Trophoblast cell (in vitro differentiated cells and primary cell): ENCODE measurements around the gene CACNB3.
A peak's percentile ranks its signal among the peaks of the same experiment; 100 is the strongest.

ENCODE experiments used
- DNase-seq, 2 donors: peaks; one replicate each; pipeline ENCODE4 v3.0.0-alpha.2; 2016
- H2AFZ ChIP-seq: 2 replicates; pipeline ENCODE4 v1.6.1; 2013; ENCODE audit warnings: low read length, moderate library complexity, mild to moderate bottlenecking; ENCODE audit not compliant: insufficient read depth, poor library complexity
- H2AK5ac ChIP-seq: 2 replicates; pipeline ENCODE4 v1.6.1; 2013; ENCODE audit warnings: mild to moderate bottlenecking, low read length
- H2BK120ac ChIP-seq: 2 replicates; pipeline ENCODE4 v1.6.1; 2013; ENCODE audit warnings: low read length, mild to moderate bottlenecking, moderate library complexity; ENCODE audit not compliant: insufficient read depth, poor library complexity
- H2BK12ac ChIP-seq: 2 replicates; pipeline ENCODE4 v1.6.1; 2013; ENCODE audit warnings: mild to moderate bottlenecking, low read length, moderate library complexity
- H2BK5ac ChIP-seq: 2 replicates; pipeline ENCODE4 v1.6.1; 2013; ENCODE audit warnings: low read length, low read depth, moderate library complexity, mild to moderate bottlenecking; ENCODE audit not compliant: poor library complexity
- H3K14ac ChIP-seq: 2 replicates; pipeline ENCODE4 v1.6.1; 2013; ENCODE audit warnings: mild to moderate bottlenecking, low read length
- H3K18ac ChIP-seq: 2 replicates; pipeline ENCODE4 v1.6.1; 2013; ENCODE audit warnings: mild to moderate bottlenecking, low read length
- H3K23ac ChIP-seq: 2 replicates; pipeline ENCODE4 v1.6.1; 2013; ENCODE audit warnings: low read length
- H3K27ac ChIP-seq: 2 replicates; pipeline ENCODE4 v1.5.1; 2013; ENCODE audit warnings: low read depth, mild to moderate bottlenecking, inconsistent platforms, low read length, moderate library complexity
- H3K27me3 ChIP-seq: 2 replicates; pipeline ENCODE4 v1.6.1; 2013; ENCODE audit warnings: inconsistent platforms, mild to moderate bottlenecking, low read length, moderate library complexity; ENCODE audit not compliant: insufficient read depth
- H3K36me3 ChIP-seq, 2 experiments: 1 replicate in 1 of 2; 2 replicates in 1 of 2; pipeline ENCODE4 v1.6.1; 2013; ENCODE audit warnings: low read length in 2 of 2, mild to moderate bottlenecking in 2 of 2, moderate library complexity in 1 of 2; ENCODE audit not compliant: insufficient read depth in 2 of 2, control insufficient read depth in 1 of 2
- H3K4ac ChIP-seq: 2 replicates; pipeline ENCODE4 v1.6.1; 2013; ENCODE audit warnings: low read depth, mild to moderate bottlenecking, low read length, moderate library complexity
- H3K4me1 ChIP-seq, 2 experiments: 1 replicate in 1 of 2; 2 replicates in 1 of 2; pipeline ENCODE4 v1.6.1; 2013; ENCODE audit warnings: low read length in 2 of 2, mild to moderate bottlenecking in 2 of 2, moderate library complexity in 1 of 2; ENCODE audit not compliant: insufficient read depth in 2 of 2, control insufficient read depth in 1 of 2
- H3K4me2 ChIP-seq: 2 replicates; pipeline ENCODE4 v1.6.1; 2013; ENCODE audit warnings: inconsistent platforms, mild to moderate bottlenecking, low read length, moderate library complexity
- H3K4me3 ChIP-seq: 2 replicates; pipeline ENCODE4 v1.5.1; 2013; ENCODE audit warnings: mild to moderate bottlenecking, low read depth, low read length, inconsistent platforms
- H3K79me1 ChIP-seq: one replicate; pipeline ENCODE4 v1.6.1; 2013; ENCODE audit warnings: low read length
- H3K79me2 ChIP-seq: 2 replicates; pipeline ENCODE4 v1.6.1; 2013; ENCODE audit warnings: low read length, mild to moderate bottlenecking; ENCODE audit not compliant: control insufficient read depth, insufficient read depth, poor library complexity
- H3K9ac ChIP-seq: 2 replicates; pipeline ENCODE4 v1.6.1; 2013; ENCODE audit warnings: mild to moderate bottlenecking, low read length
- H3K9me3 ChIP-seq: 2 replicates; pipeline ENCODE4 v1.6.1; 2013; ENCODE audit warnings: low read depth, mild to moderate bottlenecking, control low read depth, inconsistent platforms, low read length; ENCODE audit not compliant: insufficient read depth
- H4K12ac ChIP-seq: 2 replicates; pipeline ENCODE4 v1.6.1; 2013; ENCODE audit warnings: low read depth, mild to moderate bottlenecking, low read length, moderate library complexity
- H4K8ac ChIP-seq: 2 replicates; pipeline ENCODE4 v1.6.1; 2013; ENCODE audit warnings: low read depth, mild to moderate bottlenecking, low read length, moderate library complexity
- H4K91ac ChIP-seq: one replicate; pipeline ENCODE4 v1.6.1; 2013; ENCODE audit warnings: low read depth, mild to moderate bottlenecking, low read length, moderate library complexity
- WGBS: extraction: QIAGEN DNeasy Blood & Tissue Kit; methylation state at CpG from one replicate; pipeline ENCODE4 v1.1.7; 2013; ENCODE audit warnings: missing lambda C conversion rate; ENCODE audit not compliant: insufficient read length, insufficient coverage; ENCODE audit errors: extremely low coverage; 5-methylcytosine and 5-hydroxymethylcytosine counted together

The CACNB3 gene

GRCh38 chr12:48818831-48819590 is 715 bp downstream of the CACNB3 start:
- peak overlapping the region; percentile 86 for H3K18ac ChIP-seq
- DNase-seq = no peak
- no peak overlapping the region for H2BK12ac ChIP-seq
- H3K9ac ChIP-seq = peak overlapping the region; percentile 18
- H2BK120ac ChIP-seq = peak overlapping the region; percentile 20
- peaks cover 29% of the 10 kb centered on the region for H3K79me1 ChIP-seq
- H2BK5ac ChIP-seq = no peak overlapping the region
- H3K79me2 ChIP-seq = peaks cover 18% of the 10 kb centered on the region
- H3K9me3 ChIP-seq = peaks cover 2% of the 10 kb centered on the region
- no CpG with 5 or more reads among the region's 37 CpGs for WGBS
- H3K27ac ChIP-seq = no peak overlapping the region
- peak overlapping the region; percentile 82 for H3K4me2 ChIP-seq
- H2AK5ac ChIP-seq = peak overlapping the region; percentile 13
- H3K36me3 ChIP-seq = peaks cover 9 to 10% of the 10 kb centered on the region in 2 experiments
- no peak overlapping the region for H3K23ac ChIP-seq
- H4K91ac ChIP-seq = peak overlapping the region; percentile 88
- peak overlapping the region; percentile 68 for H4K8ac ChIP-seq
- peak overlapping the region; percentile 80 for H3K4me3 ChIP-seq
- H4K12ac ChIP-seq = peak overlapping the region; percentile 63
- peak overlapping the region; percentile 40 for H3K14ac ChIP-seq
- H2AFZ ChIP-seq = peak overlapping the region; percentile 67
- H3K4ac ChIP-seq = peak overlapping the region; percentile 10
- no peaks in the 10 kb centered on the region for H3K27me3 ChIP-seq
- H3K4me1 ChIP-seq = peaks cover 14 to 16% of the 10 kb centered on the region in 2 experiments

- Histone ChIP-seq H2AK5ac (no peak overlapping the region), H4K91ac (no peak overlapping the region), H3K4ac (no peak overlapping the region), H3K27ac (no peak overlapping the region), H3K14ac (no peak overlapping the region), H4K8ac (no peak overlapping the region), H3K79me1 (peaks cover 18% of the 10 kb centered on the region), H3K4me3 (no peak overlapping the region), H3K27me3 (no peaks in the 10 kb centered on the region), H3K79me2 (peaks cover 8% of the 10 kb centered on the region), H2BK120ac (no peak overlapping the region), H3K9me3 (peaks cover 2% of the 10 kb centered on the region), H4K12ac (no peak overlapping the region), H2AFZ (no peak overlapping the region), H3K9ac (no peak overlapping the region), H3K23ac (no peak overlapping the region), H2BK12ac (no peak overlapping the region), H3K4me2 (no peak overlapping the region), H3K4me1 (peaks cover 14 to 16% of the 10 kb centered on the region in 2 experiments), H3K36me3 (peaks cover 16 to 19% of the 10 kb centered on the region in 2 experiments), H2BK5ac (no peak overlapping the region), H3K18ac (no peak overlapping the region)
- DNase-seq = no peak
- no CpG with 5 or more reads among the region's 5 CpGs for WGBS
Observed at GRCh38 chr12:48819986-48820725, 1.9 kb downstream of the CACNB3 start.

- Histone ChIP-seq H2AK5ac (no peak overlapping the region), H4K8ac (no peak overlapping the region), H2BK5ac (no peak overlapping the region), H4K91ac (no peak overlapping the region), H3K9ac (no peak overlapping the region), H3K4ac (no peak overlapping the region), H3K27ac (no peak overlapping the region), H3K4me2 (no peak overlapping the region), H3K4me3 (no peak overlapping the region), H3K27me3 (no peaks in the 10 kb centered on the region), H2BK120ac (no peak overlapping the region), H2BK12ac (no peak overlapping the region), H3K36me3 (peaks cover 33 to 39% of the 10 kb centered on the region in 2 experiments), H4K12ac (no peak overlapping the region), H3K79me2 (peaks cover 7% of the 10 kb centered on the region), H3K23ac (no peak overlapping the region), H3K18ac (no peak overlapping the region), H3K9me3 (peaks cover 2% of the 10 kb centered on the region), H2AFZ (no peak overlapping the region), H3K79me1 (peaks cover 14% of the 10 kb centered on the region), H3K14ac (no peak overlapping the region), H3K4me1 (peaks cover 10 to 16% of the 10 kb centered on the region in 2 experiments)
- WGBS = no CpG with 5 or more reads among the region's 5 CpGs
- no peak for DNase-seq
Observed at GRCh38 chr12:48822139-48822538, 3.8 kb downstream of the CACNB3 start.

- peaks cover 2% of the 10 kb centered on the region for H3K9me3 ChIP-seq
- H2BK5ac ChIP-seq = no peak overlapping the region
- H2BK12ac ChIP-seq = no peak overlapping the region
- H4K8ac ChIP-seq = no peak overlapping the region
- peaks cover 13% of the 10 kb centered on the region for H3K79me1 ChIP-seq
- peaks cover 8 to 15% of the 10 kb centered on the region in 2 experiments for H3K4me1 ChIP-seq
- H3K27me3 ChIP-seq = no peaks in the 10 kb centered on the region
- no peak overlapping the region for H2AK5ac ChIP-seq
- H3K4ac ChIP-seq = no peak overlapping the region
- H2BK120ac ChIP-seq = no peak overlapping the region
- H3K14ac ChIP-seq = no peak overlapping the region
- no peak overlapping the region for H3K27ac ChIP-seq
- H3K18ac ChIP-seq = no peak overlapping the region
- H3K4me2 ChIP-seq = no peak overlapping the region
- no peak overlapping the region for H2AFZ ChIP-seq
- WGBS = no CpG with 5 or more reads among the region's 2 CpGs
- no peak overlapping the region for H3K23ac ChIP-seq
- H3K79me2 ChIP-seq = peaks cover 7% of the 10 kb centered on the region
- no peak for DNase-seq
- no peak overlapping the region for H3K4me3 ChIP-seq
- H3K36me3 ChIP-seq = peaks cover 37 to 45% of the 10 kb centered on the region in 2 experiments
- H4K12ac ChIP-seq = no peak overlapping the region
- H3K9ac ChIP-seq = no peak overlapping the region
- H4K91ac ChIP-seq = no peak overlapping the region
Observed at GRCh38 chr12:48822711-48823110, 4.4 kb downstream of the CACNB3 start.
